ENCODE results near the gene KSR2. TPM values are rescaled to one million over a fixed set of nuclear protein-coding genes. Genes with fewer than 3 reads are reported as not detected.

KSR2 gene
- total and polyA plus RNA-seq, 2 of the 4 experiments (the other 2 are of a cell fraction) = not detected

DNA sequence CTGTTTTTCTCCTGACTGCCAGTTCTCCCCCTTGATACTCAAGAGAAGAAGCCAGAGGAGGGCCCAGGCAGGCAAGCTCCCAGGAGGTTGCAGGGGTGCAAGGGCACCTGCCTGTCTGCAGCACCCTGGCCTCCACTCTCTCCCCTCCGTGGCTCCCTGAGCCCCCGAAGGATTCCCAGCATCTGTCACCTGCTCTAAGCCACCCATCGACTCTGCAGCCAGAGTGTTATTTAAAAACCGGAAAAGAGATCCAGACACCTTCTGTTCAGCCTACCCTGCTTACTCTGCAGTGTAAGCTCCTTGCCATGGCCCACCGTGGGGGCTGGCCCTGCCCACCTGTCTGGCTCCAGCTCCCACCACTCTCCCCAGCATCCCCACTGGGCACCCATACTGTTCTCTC lies 121.4 kb downstream of the KSR2 start:
- DNase-seq = no peak
- no peak for ATAC-seq (ENCODE audit: low read depth)
- Histone ChIP-seq H3K4me3 (ENCODE audit: insufficient read depth, low read depth, low read length) (no peak overlapping the region), H4K8ac (ENCODE audit: low read depth in 2 of 2, low read length in 2 of 2) (no peak overlapping the region), H3K23ac (ENCODE audit: low read depth, low read length) (no peak overlapping the region), H3K18ac (ENCODE audit: low read depth, low read length) (no peak overlapping the region), H3K9me3 (ENCODE audit: control insufficient read depth, insufficient read depth, low read length) (no peaks in the 10 kb centered on the region), H3K79me1 (ENCODE audit: low read depth in 1 of 2, low read length in 2 of 2) (no peaks in the 10 kb centered on the region), H2AK9ac (replicated peaks; ENCODE audit: low read depth, low read length, poor library complexity) (no peak overlapping the region), H3K14ac (replicated peaks; ENCODE audit: low read depth, low read length) (no peak overlapping the region), H4K91ac (ENCODE audit: insufficient read depth, low read depth, low read length) (no peak overlapping the region), H3K4me2 (ENCODE audit: low read depth, low read length) (no peak overlapping the region), H2AK5ac (ENCODE audit: low read depth, low read length) (no peak overlapping the region), H3K4ac (ENCODE audit: low read depth, low read length) (no peak overlapping the region), H3K56ac (ENCODE audit: extremely low read depth, insufficient read depth, low read length) (no peak overlapping the region), H3K9ac (ENCODE audit: low read depth, low read length) (no peak overlapping the region), H3K9me1 (ENCODE audit: insufficient read depth, low read length) (no peaks in the 10 kb centered on the region), H2BK20ac (ENCODE audit: low read depth, low read length) (no peak overlapping the region), H3K36me3 (ENCODE audit: control insufficient read depth, insufficient read depth, low read length) (no peaks in the 10 kb centered on the region), H3K27ac (ENCODE audit: insufficient read depth, low read length) (no peak overlapping the region), H4K5ac (ENCODE audit: low read depth, low read length) (no peak overlapping the region), H2BK120ac (ENCODE audit: low read depth, low read length) (no peak overlapping the region), H2BK15ac (ENCODE audit: low read depth, low read length) (no peak overlapping the region), H3K27me3 (ENCODE audit: control insufficient read depth, insufficient read depth, low read length) (no peaks in the 10 kb centered on the region), H2AFZ (replicated peaks; ENCODE audit: low read length, poor library complexity) (no peak overlapping the region), H3K4me1 (ENCODE audit: control insufficient read depth, insufficient read depth, low read length) (no peaks in the 10 kb centered on the region), H2BK5ac (ENCODE audit: low read depth, low read length, poor library complexity, severe bottlenecking) (no peak overlapping the region), H4K20me1 (ENCODE audit: insufficient read depth, low read length) (no peaks in the 10 kb centered on the region)
- BruUV-seq (replicated peaks) = no TSS peak
- POLR2A ChIA-PET (ENCODE audit: unreplicated experiment) = no interaction called here
- in situ Hi-C loops (cut with MboI; ENCODE audit: low sequenced_read_pairs) = loop anchor here (25.0 kb wide), 1 partner anchor 810 kb away; no protein-coding TSS in a partner anchor
- WGBS, 2 experiments (ENCODE audit: extremely low coverage in 2 of 2, insufficient read length in 1 of 2) = 0% methylated on average over 1 of the region's 5 CpGs; no CpG with 5 or more reads in 1 of the 2 experiments
- CTCF ChIA-PET = interaction anchor here (1.4 kb wide), 1 partner anchor 10 kb away, joined by 6 read pairs; no protein-coding TSS in a partner anchor
- TF ChIP-seq FOS (IDR thresholded peaks at IDR 0.05; ENCODE audit: low read depth, low read length) = no peak
- TF ChIP-seq RAD21 (IDR thresholded peaks at IDR 0.05; ENCODE audit: low read length) = no peak
- TF ChIP-seq BHLHE40 (IDR thresholded peaks at IDR 0.05; ENCODE audit: low read depth, low read length) = no peak
- TF ChIP-seq, protein P1, sequence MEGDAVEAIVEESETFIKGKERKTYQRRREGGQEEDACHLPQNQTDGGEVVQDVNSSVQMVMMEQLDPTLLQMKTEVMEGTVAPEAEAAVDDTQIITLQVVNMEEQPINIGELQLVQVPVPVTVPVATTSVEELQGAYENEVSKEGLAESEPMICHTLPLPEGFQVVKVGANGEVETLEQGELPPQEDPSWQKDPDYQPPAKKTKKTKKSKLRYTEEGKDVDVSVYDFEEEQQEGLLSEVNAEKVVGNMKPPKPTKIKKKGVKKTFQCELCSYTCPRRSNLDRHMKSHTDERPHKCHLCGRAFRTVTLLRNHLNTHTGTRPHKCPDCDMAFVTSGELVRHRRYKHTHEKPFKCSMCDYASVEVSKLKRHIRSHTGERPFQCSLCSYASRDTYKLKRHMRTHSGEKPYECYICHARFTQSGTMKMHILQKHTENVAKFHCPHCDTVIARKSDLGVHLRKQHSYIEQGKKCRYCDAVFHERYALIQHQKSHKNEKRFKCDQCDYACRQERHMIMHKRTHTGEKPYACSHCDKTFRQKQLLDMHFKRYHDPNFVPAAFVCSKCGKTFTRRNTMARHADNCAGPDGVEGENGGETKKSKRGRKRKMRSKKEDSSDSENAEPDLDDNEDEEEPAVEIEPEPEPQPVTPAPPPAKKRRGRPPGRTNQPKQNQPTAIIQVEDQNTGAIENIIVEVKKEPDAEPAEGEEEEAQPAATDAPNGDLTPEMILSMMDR (conservative IDR thresholded peaks at IDR 0.05; ENCODE audit: low read depth, low read length) = no peak
- no peak for TF ChIP-seq MXI1 (IDR thresholded peaks at IDR 0.05; ENCODE audit: borderline replicate concordance, low read depth, low read length)
- TF ChIP-seq NFE2L2 (IDR thresholded peaks at IDR 0.05; ENCODE audit: low read depth, low read length) = no peak
- TF ChIP-seq, protein P2, sequence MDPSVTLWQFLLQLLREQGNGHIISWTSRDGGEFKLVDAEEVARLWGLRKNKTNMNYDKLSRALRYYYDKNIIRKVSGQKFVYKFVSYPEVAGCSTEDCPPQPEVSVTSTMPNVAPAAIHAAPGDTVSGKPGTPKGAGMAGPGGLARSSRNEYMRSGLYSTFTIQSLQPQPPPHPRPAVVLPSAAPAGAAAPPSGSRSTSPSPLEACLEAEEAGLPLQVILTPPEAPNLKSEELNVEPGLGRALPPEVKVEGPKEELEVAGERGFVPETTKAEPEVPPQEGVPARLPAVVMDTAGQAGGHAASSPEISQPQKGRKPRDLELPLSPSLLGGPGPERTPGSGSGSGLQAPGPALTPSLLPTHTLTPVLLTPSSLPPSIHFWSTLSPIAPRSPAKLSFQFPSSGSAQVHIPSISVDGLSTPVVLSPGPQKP (IDR thresholded peaks at IDR 0.05; ENCODE audit: borderline replicate concordance, low read depth, low read length) = no peak
- no peak for TF ChIP-seq SMC3 (IDR thresholded peaks at IDR 0.05; ENCODE audit: low read depth, low read length)
- no peak for TF ChIP-seq POLR2A (IDR thresholded peaks at IDR 0.05; ENCODE audit: low read depth, low read length)
- no peak for TF ChIP-seq CHD1 (IDR thresholded peaks at IDR 0.05; ENCODE audit: low read depth, low read length)
- TF ChIP-seq MAZ (IDR thresholded peaks at IDR 0.05; ENCODE audit: borderline replicate concordance, low read depth, low read length) = no peak
- TF ChIP-seq RFX5 (IDR thresholded peaks at IDR 0.05; ENCODE audit: low read depth, low read length) = no peak
- TF ChIP-seq MAFK (IDR thresholded peaks at IDR 0.05; ENCODE audit: low read depth, low read length) = no peak
- TF ChIP-seq RCOR1 (IDR thresholded peaks at IDR 0.05; ENCODE audit: insufficient replicate concordance, low read length) = no peak
- intact Hi-C loops (cut with micrococcal nuclease) = no loop called here
- dilution Hi-C loops (cut with HindIII; ENCODE audit: low sequenced_read_pairs, unreplicated experiment) = no loop called here

Data from IMR-90 (cell line).